ENCODE results near the gene RPL23.

Gene RPL23

GRCh38 chr17:38883592-38884526, 30.3 kb upstream of the RPL23 start:
- no peak for DNase-seq (ENCODE audit: low read depth in 2 of 2)

DNA sequence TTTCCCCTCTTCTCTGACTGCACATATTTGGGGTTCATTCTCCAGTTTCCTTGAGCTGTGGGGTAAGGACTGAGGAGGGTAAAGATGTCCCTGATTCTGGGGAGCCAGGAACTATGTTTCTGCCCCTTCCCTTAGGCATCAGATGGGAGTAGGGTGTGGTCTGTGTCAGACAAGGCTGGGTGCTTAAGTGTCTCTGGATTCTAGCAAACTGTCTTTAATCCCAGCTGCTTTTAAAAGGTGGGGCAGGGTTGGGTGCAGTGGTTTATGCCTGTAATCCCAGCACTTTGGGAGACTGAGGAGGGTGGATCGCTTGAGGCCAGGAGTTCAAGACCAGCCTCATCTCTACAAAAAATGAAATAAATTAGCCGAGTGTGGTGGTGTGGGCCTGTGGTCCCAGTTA, 29.3 kb upstream of the RPL23 start:
- DNase-seq (ENCODE audit: low read depth in 2 of 2), result no peak

DNA sequence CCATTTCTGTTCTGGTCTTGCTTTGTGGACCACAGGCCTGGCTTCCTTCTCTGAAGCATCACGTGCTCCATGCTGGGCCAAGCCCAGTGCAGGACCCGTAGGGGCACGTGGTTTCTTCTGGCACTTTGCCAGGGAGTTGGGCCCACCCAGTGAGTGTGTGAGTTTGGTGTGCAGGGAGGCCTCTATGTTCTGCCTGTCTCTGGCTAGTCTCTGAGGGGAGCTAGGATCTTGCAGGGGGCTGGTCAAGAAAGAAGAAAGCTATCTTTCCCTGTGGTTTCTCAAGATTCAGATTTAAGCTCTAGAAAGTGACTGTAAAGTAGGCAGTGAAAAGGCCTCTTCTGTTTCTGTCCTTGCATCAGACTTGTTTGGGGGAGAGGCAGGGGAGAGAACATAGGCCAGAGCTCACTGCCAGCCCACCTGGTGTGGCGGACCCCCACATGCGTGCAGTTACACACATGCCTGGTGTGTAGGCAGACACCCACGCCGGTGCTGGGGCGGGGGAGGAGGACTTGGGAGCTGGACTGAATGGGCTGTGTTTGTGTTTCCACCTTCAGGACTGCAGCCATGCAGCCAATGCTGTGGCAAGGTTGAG, 28.2 kb upstream of the RPL23 start:
- DNase-seq (ENCODE audit: low read depth in 2 of 2), result peak in 1 of 2 donors; percentile 53

- DNase-seq (ENCODE audit: low read depth in 2 of 2), result no peak
Observed at GRCh38 chr17:38879878-38880665, 26.6 kb upstream of the RPL23 start.

GRCh38 chr17:38877130-38877851, 23.8 kb upstream of the RPL23 start:
- DNase-seq (ENCODE audit: low read depth in 2 of 2), result no peak

GRCh38 chr17:38875477-38876075, 22.1 kb upstream of the RPL23 start:
- DNase-seq (ENCODE audit: low read depth in 2 of 2), result no peak

- no peak for DNase-seq (ENCODE audit: low read depth in 2 of 2)
Observed at GRCh38 chr17:38874505-38875400, 21.2 kb upstream of the RPL23 start.

DNA sequence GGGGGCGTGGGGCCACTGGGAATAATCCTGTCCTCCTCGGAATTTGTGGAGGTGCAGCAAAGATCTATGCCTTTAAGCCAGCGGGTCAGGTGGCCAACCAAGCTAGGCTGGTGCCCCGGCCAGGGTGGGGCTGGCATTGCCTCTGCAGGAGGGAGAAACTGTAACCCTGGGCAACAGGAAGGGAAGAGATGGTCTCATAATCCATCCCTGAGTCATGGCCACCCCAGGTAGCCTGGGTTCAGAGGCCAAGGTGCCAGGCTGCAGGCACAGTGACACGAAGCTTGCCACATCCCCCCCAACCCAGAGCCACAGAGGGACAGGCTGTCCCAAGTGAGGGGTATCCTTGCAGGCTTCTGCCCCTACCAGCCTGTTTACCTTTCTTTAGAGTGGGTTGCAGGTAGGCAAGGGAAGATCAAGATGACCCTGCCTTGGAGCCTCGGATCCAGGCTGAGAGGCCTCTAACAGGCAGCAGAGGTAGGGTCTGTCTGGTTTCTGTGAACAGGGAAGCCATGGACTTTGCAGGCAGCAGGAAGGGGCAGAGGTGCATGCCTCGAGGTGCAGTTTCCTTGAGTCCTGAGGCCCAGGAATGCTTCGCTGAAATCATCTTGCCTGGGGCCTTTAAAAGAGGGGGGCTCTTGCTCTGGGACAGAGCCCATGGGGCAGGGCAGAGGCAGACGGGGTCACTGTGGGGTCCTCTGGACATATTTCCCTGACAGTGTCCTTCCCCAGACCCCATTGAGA, 20.3 kb upstream of the RPL23 start:
- no peak for DNase-seq (ENCODE audit: low read depth in 2 of 2)

GRCh38 chr17:38872671-38873385, 19.3 kb upstream of the RPL23 start:
- DNase-seq (ENCODE audit: low read depth in 2 of 2), result no peak

DNA sequence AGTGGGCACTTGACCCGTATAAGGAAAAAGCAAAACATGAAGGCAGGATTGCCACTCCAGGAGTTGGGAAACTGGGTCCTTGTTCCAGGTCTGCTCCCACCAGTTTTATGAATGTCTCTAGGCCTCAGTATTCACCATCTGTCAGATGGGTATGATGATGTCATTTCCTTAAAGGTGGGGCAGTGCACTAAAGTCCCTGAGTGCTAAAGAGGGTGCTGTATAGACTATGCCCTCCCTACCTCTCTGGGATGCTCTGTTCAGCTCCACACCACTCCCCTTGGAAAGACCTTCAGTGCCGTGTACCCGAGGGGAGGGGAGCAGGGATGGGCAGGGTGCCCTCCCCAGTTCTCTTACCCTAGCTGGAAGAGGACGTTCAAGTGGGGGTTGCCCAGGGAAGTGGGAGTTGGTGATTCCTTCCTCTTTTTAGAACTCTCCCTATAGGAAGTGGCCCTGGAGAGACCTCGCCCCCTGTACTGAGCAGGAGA, 18.5 kb upstream of the RPL23 start:
- DNase-seq (ENCODE audit: low read depth in 2 of 2), result no peak

DNA sequence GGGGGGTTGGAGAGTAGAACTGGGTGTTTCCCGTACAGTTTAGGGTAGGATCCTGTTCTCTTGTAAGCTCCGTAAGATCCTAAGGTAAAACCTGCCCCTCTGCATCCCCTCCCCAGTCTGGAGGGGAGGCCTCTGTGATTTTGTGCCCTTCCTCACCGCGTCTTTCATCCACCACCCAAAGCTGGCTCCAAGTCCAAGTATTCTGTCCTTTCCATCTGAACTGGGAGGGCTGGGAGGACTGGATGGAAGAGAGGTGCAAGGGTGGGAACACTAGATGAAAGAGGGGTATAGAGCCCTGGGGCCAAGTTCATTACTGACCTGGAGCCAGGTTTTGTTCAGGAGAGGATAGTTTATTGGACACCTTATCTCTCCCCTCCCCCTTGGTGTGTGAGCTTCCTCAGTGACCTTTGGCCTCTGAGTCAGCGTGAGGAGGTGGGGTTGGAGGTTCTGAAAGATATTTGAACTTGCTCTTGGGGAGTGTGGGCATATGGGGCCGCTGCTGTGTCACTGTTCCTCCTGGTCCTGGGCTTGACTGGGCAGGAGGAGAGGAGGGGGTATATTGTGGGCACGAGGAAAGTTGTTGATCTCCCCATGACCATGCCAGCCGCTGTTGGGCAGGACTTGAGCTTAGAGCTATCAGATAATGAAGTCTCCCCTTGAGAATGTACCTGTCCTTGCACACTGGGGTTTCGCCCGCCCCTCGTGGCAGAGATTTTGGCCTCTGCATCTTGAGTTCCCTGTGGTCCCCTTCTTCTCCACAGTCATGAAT, 17.9 kb upstream of the RPL23 start:
- peak; percentile 59 to 74 for DNase-seq (ENCODE audit: low read depth in 2 of 2)

DNA sequence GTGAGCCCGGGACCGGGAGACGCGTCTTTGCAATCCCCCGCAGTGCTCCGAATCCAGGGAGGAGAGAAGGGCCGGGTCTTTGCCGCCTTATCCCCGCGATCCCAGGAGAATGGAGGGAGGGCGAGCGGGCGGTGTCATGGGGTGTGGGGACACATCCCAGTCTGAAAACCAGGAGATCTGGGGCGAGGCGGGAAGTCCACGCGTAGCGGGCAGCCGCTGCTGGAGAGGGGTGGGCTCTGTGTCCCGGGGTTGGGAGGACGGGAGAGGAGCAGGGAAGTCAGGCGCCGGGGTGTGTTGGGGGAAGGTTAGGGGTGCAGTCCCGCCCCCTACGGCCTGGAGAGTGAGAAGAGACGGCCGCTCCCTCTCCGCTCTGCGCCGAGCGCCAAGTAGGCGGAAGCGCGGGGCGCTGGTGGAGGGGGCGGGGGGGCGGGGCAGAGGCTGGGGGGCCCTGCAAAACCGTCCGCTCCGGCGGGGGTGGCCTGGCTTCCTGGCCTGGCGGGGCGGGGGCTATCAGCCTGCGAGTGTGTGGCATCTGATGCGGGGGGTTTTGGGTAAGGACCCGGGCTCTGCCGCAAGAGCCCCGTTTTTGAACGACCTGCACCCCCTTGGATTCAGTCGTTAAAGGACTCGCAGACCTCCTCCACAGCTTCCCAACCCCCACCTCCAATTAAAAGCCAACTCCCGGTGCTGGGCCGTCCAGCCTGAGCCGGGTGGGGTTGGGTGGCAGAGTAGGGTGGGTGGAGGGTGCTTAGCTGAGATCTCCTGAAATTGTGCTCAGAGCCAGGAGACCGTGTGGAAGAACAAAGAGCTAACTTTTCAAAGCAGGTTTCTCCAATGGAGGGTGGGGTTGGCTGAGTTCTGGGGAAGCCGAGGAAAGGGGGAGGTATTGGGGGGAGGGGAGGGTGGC, 17.0 kb upstream of the RPL23 start:
- DNase-seq (ENCODE audit: low read depth in 2 of 2), result peak; percentile 65 to 69

GRCh38 chr17:38869526-38870258, 16.2 kb upstream of the RPL23 start, which contains the start of gene LASP1:
Gene LASP1 (plus strand): TSS chr17:38870058. CDS start chr17:38870190, 132 bp downstream.
- DNase-seq (ENCODE audit: low read depth in 2 of 2), result peak; percentile 83 to 91

DNA sequence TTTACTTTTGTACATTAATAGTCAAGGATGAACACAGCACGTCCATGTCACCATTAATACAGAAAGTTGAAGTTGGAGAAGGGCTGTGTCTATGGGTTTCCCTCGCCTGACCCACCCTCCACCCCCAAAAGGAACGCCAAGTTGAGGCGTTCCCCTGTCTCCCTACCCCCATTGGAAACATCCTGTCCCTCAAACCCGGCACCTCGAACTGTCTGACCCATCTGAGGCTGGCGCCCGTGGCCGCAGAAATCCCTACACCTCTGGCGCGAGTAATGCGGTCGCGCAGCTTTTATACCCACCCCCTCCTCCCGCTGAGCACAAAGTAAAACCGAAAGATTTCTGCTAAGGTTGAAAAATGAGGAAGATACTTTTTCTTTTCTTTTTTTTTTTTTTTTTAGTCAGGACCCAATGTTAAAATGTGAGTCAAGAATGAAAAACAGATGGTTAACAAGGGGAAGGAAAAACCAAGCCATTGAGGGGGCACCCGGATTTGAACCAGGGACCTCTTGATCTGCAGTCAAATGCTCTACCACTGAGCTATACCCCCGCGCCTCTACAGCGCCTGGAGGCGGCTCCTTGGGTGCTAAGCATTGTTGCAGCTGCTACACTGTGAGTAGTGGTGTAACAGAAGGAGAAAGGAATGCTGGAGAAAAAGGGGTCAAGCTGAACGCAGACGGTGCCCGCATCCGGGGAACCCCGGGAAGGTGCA, 15.4 kb upstream of the RPL23 start:
- peak; percentile 75 to 86 for DNase-seq (ENCODE audit: low read depth in 2 of 2)

Data from stimulated activated CD8-positive, alpha-beta memory T cell treated with anti-CD3 and anti-CD28 coated beads, Interleukin-2, amount 100 ng/mL, for 48 hours (primary cell).